Keratinocyte (primary cell): ENCODE measurements around the gene CTNNA2.

Source experiments
- EZH2 ChIP-seq: IDR thresholded peaks from one replicate; pipeline ENCODE4 v1.6.1; 2012; ENCODE audit warnings: inconsistent platforms, mild to moderate bottlenecking, low read length, moderate library complexity
- TF ChIP-seq, protein P1 (sequence below), 3 experiments: IDR thresholded peaks in 1 of 3; conservative IDR thresholded peaks in 1 of 3; optimal IDR thresholded peaks in 1 of 3; 2 replicates in 2 of 3; 3 replicates in 1 of 3; pipeline versions ENCODE3 to v1.5.1; 2011; ENCODE audit warnings: low read length in 3 of 3, mild to moderate bottlenecking in 3 of 3, moderate library complexity in 2 of 3, control low read depth in 1 of 3, inconsistent platforms in 1 of 3; ENCODE audit not compliant: insufficient read depth in 2 of 3; ENCODE audit errors: extremely low read depth in 1 of 3

DNA sequence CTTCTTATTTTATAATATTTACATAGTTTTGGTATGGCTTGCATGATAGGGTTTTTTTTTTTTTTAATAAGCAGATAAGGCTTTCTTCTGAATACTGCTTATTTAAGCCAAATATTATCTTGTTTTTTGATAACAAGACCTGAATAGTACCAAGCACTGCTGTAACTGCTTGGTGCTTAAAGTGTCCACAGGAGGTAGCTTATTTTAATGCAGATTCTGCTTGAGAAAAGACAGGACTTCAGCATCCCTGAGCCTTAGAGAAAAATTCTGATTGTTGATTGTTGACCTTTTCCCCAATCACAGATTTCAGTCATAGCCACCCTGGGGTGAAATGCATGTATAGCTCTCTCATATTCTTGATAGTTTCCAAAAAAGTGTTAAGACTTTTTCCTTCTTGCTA lies 336.4 kb downstream of the CTNNA2 start:
- TF ChIP-seq, protein P1, sequence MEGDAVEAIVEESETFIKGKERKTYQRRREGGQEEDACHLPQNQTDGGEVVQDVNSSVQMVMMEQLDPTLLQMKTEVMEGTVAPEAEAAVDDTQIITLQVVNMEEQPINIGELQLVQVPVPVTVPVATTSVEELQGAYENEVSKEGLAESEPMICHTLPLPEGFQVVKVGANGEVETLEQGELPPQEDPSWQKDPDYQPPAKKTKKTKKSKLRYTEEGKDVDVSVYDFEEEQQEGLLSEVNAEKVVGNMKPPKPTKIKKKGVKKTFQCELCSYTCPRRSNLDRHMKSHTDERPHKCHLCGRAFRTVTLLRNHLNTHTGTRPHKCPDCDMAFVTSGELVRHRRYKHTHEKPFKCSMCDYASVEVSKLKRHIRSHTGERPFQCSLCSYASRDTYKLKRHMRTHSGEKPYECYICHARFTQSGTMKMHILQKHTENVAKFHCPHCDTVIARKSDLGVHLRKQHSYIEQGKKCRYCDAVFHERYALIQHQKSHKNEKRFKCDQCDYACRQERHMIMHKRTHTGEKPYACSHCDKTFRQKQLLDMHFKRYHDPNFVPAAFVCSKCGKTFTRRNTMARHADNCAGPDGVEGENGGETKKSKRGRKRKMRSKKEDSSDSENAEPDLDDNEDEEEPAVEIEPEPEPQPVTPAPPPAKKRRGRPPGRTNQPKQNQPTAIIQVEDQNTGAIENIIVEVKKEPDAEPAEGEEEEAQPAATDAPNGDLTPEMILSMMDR (optimal IDR thresholded peaks at IDR 0.05 in 1 of 3, IDR thresholded peaks at IDR 0.05 in 1 of 3, conservative IDR thresholded peaks at IDR 0.05 in 1 of 3; ENCODE audit: extremely low read depth in 1 of 3, insufficient read depth in 2 of 3, low read length in 3 of 3), result no peak
- TF ChIP-seq EZH2, result no peak
